HuH-7 (cell line): ENCODE results near the gene AEBP1.

ENCODE experiments used
- DNase-seq: peaks from one replicate; pipeline ENCODE4 v3.0.0; 2011; ENCODE audit warnings: low spot score

The AEBP1 gene

GRCh38 chr7:44103923-44104859, at the start of gene AEBP1:
TSS of gene AEBP1 (plus strand) at chr7:44104345. CDS start at chr7:44104666, 321 bp downstream.
- no peak for DNase-seq

GRCh38 chr7:44056681-44057080, 47.5 kb upstream of the AEBP1 start:
- no peak for DNase-seq

- DNase-seq: no peak
Measured at GRCh38 chr7:44057181-44057848, 46.8 kb upstream of the AEBP1 start.

- DNase-seq: no peak
Measured at GRCh38 chr7:44057849-44058758, 46.0 kb upstream of the AEBP1 start.

GRCh38 chr7:44058759-44059218, 45.4 kb upstream of the AEBP1 start:
- DNase-seq: no peak

GRCh38 chr7:44059219-44060090, 44.7 kb upstream of the AEBP1 start:
- no peak for DNase-seq

- DNase-seq: no peak
Measured at GRCh38 chr7:44060091-44060947, 43.8 kb upstream of the AEBP1 start.

GRCh38 chr7:44060948-44061644, 43.0 kb upstream of the AEBP1 start:
- no peak for DNase-seq

- DNase-seq: no peak
Measured at GRCh38 chr7:44061645-44062179, 42.4 kb upstream of the AEBP1 start.

- DNase-seq: no peak
Measured at GRCh38 chr7:44062180-44062902, 41.8 kb upstream of the AEBP1 start.

GRCh38 chr7:44062903-44063295, 41.2 kb upstream of the AEBP1 start:
- DNase-seq: no peak

- no peak for DNase-seq
Measured at GRCh38 chr7:44063547-44063893, 40.6 kb upstream of the AEBP1 start.

- no peak for DNase-seq
Measured at GRCh38 chr7:44063894-44064651, 40.1 kb upstream of the AEBP1 start.

GRCh38 chr7:44064791-44065430, 39.2 kb upstream of the AEBP1 start:
- DNase-seq: no peak

- DNase-seq: no peak
Measured at GRCh38 chr7:44065431-44066110, 38.6 kb upstream of the AEBP1 start, which contains the start of gene PGAM2. TSS of gene PGAM2 (minus strand) at chr7:44065567. CDS start at chr7:44065529, 38 bp downstream.

- no peak for DNase-seq
Measured at GRCh38 chr7:44066111-44066460, 38.1 kb upstream of the AEBP1 start.
